Measurements from ENCODE around the gene ALOX5AP. TPM values are rescaled to one million over a fixed set of nuclear protein-coding genes. Genes with fewer than 3 reads are reported as not detected.

Gene ALOX5AP
- total and polyA plus RNA-seq, 7 donors: 2.5 to 12.2 (median 5.2) TPM

- Histone ChIP-seq H3K27ac (peak overlapping the region; percentile 48), H3K4me1 (peaks cover 40% of the 10 kb centered on the region), H3K9me3 (no peaks in the 10 kb centered on the region), H3K36me3 (ENCODE audit: insufficient read depth in 1 of 2, low read depth in 1 of 2) (no peaks in the 10 kb centered on the region), H3K27me3 (ENCODE audit: insufficient read depth in 3 of 3, low read length in 2 of 3) (no peaks in the 10 kb centered on the region), H3K4me3 (no peak overlapping the region)
- no peak for DNase-seq
- WGBS, 3 donors: 54 to 79% (median 68%) methylated on average over 8 of the region's 8 CpGs
- TF ChIP-seq, protein P1, sequence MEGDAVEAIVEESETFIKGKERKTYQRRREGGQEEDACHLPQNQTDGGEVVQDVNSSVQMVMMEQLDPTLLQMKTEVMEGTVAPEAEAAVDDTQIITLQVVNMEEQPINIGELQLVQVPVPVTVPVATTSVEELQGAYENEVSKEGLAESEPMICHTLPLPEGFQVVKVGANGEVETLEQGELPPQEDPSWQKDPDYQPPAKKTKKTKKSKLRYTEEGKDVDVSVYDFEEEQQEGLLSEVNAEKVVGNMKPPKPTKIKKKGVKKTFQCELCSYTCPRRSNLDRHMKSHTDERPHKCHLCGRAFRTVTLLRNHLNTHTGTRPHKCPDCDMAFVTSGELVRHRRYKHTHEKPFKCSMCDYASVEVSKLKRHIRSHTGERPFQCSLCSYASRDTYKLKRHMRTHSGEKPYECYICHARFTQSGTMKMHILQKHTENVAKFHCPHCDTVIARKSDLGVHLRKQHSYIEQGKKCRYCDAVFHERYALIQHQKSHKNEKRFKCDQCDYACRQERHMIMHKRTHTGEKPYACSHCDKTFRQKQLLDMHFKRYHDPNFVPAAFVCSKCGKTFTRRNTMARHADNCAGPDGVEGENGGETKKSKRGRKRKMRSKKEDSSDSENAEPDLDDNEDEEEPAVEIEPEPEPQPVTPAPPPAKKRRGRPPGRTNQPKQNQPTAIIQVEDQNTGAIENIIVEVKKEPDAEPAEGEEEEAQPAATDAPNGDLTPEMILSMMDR (IDR thresholded peaks at IDR 0.05): no peak
- intact Hi-C loops (cut with DNase I): loop anchor here in 1 of 2 donors (5.0 kb wide), 1 partner anchor 74 kb away; no protein-coding TSS in a partner anchor
- ATAC-seq: no peak
Observed at GRCh38 chr13:30751183-30751933, 16.0 kb downstream of the ALOX5AP start.

- H3K4me3 ChIP-seq: no peak overlapping the region
- intact Hi-C loops (cut with DNase I): loop anchor here in 1 of 2 donors (5.0 kb wide), 1 partner anchor 75 kb away; no protein-coding TSS in a partner anchor
- peak overlapping the region; percentile 79 for H3K27ac ChIP-seq
- 13 to 28% (median 22%) methylated on average over 11 of the region's 11 CpGs for WGBS, 3 donors
- H3K27me3 ChIP-seq (ENCODE audit: insufficient read depth in 3 of 3, low read length in 2 of 3): no peaks in the 10 kb centered on the region
- peaks cover 31% of the 10 kb centered on the region for H3K4me1 ChIP-seq
- DNase-seq (peak; percentile 52 to 84), ATAC-seq (peak; percentile 96 to 97 (median 97))
- TF ChIP-seq, protein P1 (IDR thresholded peaks at IDR 0.05): no peak
- H3K36me3 ChIP-seq (ENCODE audit: insufficient read depth in 1 of 2, low read depth in 1 of 2): no peaks in the 10 kb centered on the region
- H3K9me3 ChIP-seq: no peaks in the 10 kb centered on the region
Observed at GRCh38 chr13:30752201-30752797, 17.0 kb downstream of the ALOX5AP start.

DNA sequence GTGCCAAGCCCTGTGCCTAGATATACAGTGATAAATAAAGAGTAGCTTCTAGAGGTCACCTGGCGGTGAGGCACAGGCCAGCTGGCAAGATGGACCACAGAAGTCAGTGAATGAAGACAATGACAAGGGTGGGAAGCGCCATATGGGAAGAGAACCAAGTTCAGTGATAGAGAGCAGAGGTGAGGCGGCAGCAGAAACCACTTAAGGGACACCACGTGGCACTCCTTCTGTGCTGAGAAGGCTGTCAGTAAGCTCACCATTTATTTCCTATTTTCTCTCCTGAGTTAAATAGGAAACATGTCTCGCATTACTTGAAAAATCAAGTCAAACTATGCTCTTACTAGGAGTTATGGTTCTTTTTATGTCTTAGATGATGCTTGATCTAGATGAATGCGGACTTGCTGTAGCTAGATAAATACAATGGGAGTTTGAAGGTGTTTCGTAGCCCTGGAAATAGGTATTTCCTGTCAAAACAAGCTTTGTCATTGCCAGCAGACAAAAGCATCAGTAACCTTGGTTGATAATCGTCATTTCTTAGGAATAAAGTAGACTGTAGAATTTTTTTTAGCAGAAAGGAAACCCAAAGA is 17.8 kb downstream of the ALOX5AP start:
- ATAC-seq (peak in 3 of 4 donors; percentile 13 to 29 (median 24)), DNase-seq (no peak)
- intact Hi-C loops (cut with DNase I): loop anchor here in 1 of 2 donors (5.0 kb wide), 1 partner anchor 76 kb away; no protein-coding TSS in a partner anchor
- H3K27ac ChIP-seq: peak overlapping the region; percentile 79
- no peaks in the 10 kb centered on the region for H3K9me3 ChIP-seq
- WGBS, 3 donors: 70 to 81% (median 80%) methylated on average over 8 of the region's 8 CpGs
- peaks cover 27% of the 10 kb centered on the region for H3K4me1 ChIP-seq
- H3K27me3 ChIP-seq (ENCODE audit: insufficient read depth in 3 of 3, low read length in 2 of 3): no peaks in the 10 kb centered on the region
- H3K4me3 ChIP-seq: no peak overlapping the region
- H3K36me3 ChIP-seq (ENCODE audit: insufficient read depth in 1 of 2, low read depth in 1 of 2): no peaks in the 10 kb centered on the region
- TF ChIP-seq, protein P1 (IDR thresholded peaks at IDR 0.05): no peak

DNA sequence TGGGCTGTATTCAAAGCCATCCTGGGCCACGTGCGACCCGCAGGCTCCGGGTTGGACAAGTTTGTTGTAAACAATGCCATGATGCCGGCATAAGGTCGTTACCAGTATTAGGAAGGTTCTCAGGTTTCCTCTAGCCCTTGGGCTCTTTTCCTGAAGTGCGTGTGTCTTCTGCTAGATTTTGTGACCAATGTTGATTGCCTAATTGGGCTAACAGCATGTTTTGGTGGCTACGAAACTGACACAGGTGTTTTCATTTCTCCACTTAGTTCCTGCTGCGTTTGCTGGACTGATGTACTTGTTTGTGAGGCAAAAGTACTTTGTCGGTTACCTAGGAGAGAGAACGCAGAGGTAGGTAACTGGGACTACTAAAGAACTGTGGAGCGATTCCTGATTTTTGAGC is 20.3 kb downstream of the ALOX5AP start:
- peaks cover 23% of the 10 kb centered on the region for H3K4me1 ChIP-seq
- no peaks in the 10 kb centered on the region for H3K27me3 ChIP-seq (ENCODE audit: insufficient read depth in 3 of 3, low read length in 2 of 3)
- no peak for DNase-seq
- no peaks in the 10 kb centered on the region for H3K36me3 ChIP-seq (ENCODE audit: insufficient read depth in 1 of 2, low read depth in 1 of 2)
- no peaks in the 10 kb centered on the region for H3K9me3 ChIP-seq
- H3K4me3 ChIP-seq: no peak overlapping the region
- no peak overlapping the region for H3K27ac ChIP-seq
- 40 to 50% (median 44%) methylated on average over 12 of the region's 12 CpGs for WGBS, 3 donors
- TF ChIP-seq, protein P1 (IDR thresholded peaks at IDR 0.05): no peak
- intact Hi-C loops (cut with DNase I): loop anchor here (5.0 kb wide), 1 partner anchor 42 kb away; no protein-coding TSS in a partner anchor
- no peak for ATAC-seq

All from psoas muscle (tissue), 8 donors.